HG02943 (cell line): Measurements from ENCODE around the gene PSG7.
"Not testable (repeated sequence)": the region's sequence is repeated elsewhere in the genome, so short reads cannot be mapped to it uniquely, and the experiment has no call there.

Source experiments
- ATAC-seq: cut with Tn5 transposase; IDR thresholded peaks from one replicate; pipeline ENCODE4 v1.9.1; 2021; ENCODE audit warnings: mild to moderate bottlenecking, low read depth, moderate library complexity; ENCODE audit not compliant: unreplicated experiment

The PSG7 gene

DNA sequence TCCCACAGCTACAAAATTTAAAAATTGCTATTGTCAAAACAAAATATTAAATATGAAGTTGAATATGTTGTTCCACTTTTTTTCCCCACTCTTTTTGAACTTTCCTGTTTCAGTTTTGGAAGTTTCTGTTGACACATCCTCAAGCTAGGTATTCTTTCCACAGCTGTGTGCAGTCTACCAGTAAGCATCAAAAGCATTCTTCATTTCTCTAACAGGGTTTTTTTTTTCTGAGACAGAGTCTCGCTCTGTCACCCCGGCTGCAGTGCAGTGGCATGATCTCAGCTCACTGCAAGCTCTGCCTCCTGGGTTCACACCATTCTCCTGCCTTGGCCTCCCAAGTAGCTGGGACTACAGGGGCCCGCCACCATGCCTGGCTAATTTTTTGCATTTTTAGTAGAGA is 62.9 kb downstream of the PSG7 start:
- not testable (repeated sequence) for ATAC-seq
